CD4-positive, alpha-beta T cell treated with Interleukin-4 for 1 hour (primary cell): ENCODE results near the gene CEND1.

Experiments
- DNase-seq, 2 donors: peaks; one replicate each; pipeline ENCODE4 v3.0.0-alpha.2; 2020 to 2022

CEND1 gene

GRCh38 chr11:827146-827896 is 37.4 kb upstream of the CEND1 start:
- DNase-seq: no peak

GRCh38 chr11:826836-827145 is 36.9 kb upstream of the CEND1 start:
- DNase-seq: no peak

- no peak for DNase-seq
Observed at GRCh38 chr11:826227-826621, 36.3 kb upstream of the CEND1 start.

- no peak for DNase-seq
Observed at GRCh38 chr11:825366-826226, 35.7 kb upstream of the CEND1 start.

GRCh38 chr11:824942-825341 is 35.1 kb upstream of the CEND1 start:
- DNase-seq: no peak

GRCh38 chr11:824292-824880 is 34.5 kb upstream of the CEND1 start:
- no peak for DNase-seq

- DNase-seq: no peak
Observed at GRCh38 chr11:823441-824291, 33.8 kb upstream of the CEND1 start.

- DNase-seq: peak in 1 of 2 donors; percentile 49
Observed at GRCh38 chr11:821512-822371, 31.9 kb upstream of the CEND1 start.

- peak in 1 of 2 donors; percentile 67 for DNase-seq
Observed at GRCh38 chr11:820655-821511, 31.0 kb upstream of the CEND1 start.

GRCh38 chr11:819943-820649 is 30.2 kb upstream of the CEND1 start:
- peak; percentile 95 to 96 for DNase-seq

- peak; percentile 93 to 94 for DNase-seq
Observed at GRCh38 chr11:819129-819931, 29.4 kb upstream of the CEND1 start.

- no peak for DNase-seq
Observed at GRCh38 chr11:818396-819128, 28.7 kb upstream of the CEND1 start, which contains the start of gene PNPLA2. PNPLA2 (plus strand) TSS chr11:818914; CDS start chr11:819719, 805 bp downstream.

- no peak for DNase-seq
Observed at GRCh38 chr11:816433-816779, 26.5 kb upstream of the CEND1 start.

- DNase-seq: no peak
Observed at GRCh38 chr11:815675-816432, 26.0 kb upstream of the CEND1 start.

GRCh38 chr11:813456-814096 is 23.7 kb upstream of the CEND1 start:
- DNase-seq: no peak

GRCh38 chr11:813072-813455 is 23.2 kb upstream of the CEND1 start:
- DNase-seq: no peak

- no peak for DNase-seq
Observed at GRCh38 chr11:812390-812789, 22.5 kb upstream of the CEND1 start.
